ENCODE results near the gene P2RY2.

The P2RY2 gene

DNA sequence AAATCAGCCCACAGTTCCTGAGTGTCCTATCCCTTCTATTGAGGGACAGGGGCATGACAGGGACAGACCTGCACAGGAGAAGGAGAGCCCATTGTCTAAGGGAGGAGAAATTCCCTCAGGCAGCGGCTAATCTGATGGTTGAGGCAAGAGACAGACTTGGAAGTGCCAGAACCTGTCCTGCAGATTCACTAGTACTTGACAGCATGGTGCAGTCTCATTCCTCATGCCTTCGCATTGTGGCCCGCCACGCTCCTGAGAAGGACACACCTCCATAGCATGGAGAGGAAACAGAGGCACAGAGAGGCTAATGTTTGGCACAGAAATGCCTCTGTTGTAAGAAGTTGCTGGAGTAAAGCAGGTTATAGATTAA lies 57.3 kb downstream of the P2RY2 start:
- in situ Hi-C loops (cut with MboI; ENCODE audit: low sequenced_read_pairs, unreplicated experiment): no loop called here
- DNase-seq (ENCODE audit: low spot score): no peak
- TF ChIP-seq, protein P1, sequence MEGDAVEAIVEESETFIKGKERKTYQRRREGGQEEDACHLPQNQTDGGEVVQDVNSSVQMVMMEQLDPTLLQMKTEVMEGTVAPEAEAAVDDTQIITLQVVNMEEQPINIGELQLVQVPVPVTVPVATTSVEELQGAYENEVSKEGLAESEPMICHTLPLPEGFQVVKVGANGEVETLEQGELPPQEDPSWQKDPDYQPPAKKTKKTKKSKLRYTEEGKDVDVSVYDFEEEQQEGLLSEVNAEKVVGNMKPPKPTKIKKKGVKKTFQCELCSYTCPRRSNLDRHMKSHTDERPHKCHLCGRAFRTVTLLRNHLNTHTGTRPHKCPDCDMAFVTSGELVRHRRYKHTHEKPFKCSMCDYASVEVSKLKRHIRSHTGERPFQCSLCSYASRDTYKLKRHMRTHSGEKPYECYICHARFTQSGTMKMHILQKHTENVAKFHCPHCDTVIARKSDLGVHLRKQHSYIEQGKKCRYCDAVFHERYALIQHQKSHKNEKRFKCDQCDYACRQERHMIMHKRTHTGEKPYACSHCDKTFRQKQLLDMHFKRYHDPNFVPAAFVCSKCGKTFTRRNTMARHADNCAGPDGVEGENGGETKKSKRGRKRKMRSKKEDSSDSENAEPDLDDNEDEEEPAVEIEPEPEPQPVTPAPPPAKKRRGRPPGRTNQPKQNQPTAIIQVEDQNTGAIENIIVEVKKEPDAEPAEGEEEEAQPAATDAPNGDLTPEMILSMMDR (IDR thresholded peaks at IDR 0.05; ENCODE audit: borderline replicate concordance, control extremely low read depth, extremely low read depth, insufficient read depth, missing control alignments): no peak

DNA sequence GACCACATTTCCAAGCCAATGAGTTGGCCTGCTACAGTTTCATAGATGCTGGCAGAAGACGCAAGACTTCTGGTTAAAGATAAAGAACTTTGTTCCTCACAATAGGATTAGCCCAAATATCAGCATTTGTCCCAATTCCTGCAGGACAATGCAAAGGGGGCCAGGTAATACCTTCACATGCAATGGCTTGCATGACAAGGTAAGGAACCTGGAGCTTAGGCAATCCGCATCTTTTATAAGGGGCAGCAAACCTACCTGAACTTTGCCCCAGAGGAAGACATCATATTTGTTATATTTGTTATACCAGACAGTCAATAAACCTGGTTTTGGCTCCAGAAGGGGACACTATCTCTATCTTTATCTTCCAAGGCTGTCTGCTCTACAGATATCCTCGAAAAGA lies 59.4 kb downstream of the P2RY2 start:
- TF ChIP-seq, protein P1 (IDR thresholded peaks at IDR 0.05; ENCODE audit: borderline replicate concordance, control extremely low read depth, extremely low read depth, insufficient read depth, missing control alignments): no peak
- in situ Hi-C loops (cut with MboI; ENCODE audit: low sequenced_read_pairs, unreplicated experiment): no loop called here
- DNase-seq (ENCODE audit: low spot score): no peak

DNA sequence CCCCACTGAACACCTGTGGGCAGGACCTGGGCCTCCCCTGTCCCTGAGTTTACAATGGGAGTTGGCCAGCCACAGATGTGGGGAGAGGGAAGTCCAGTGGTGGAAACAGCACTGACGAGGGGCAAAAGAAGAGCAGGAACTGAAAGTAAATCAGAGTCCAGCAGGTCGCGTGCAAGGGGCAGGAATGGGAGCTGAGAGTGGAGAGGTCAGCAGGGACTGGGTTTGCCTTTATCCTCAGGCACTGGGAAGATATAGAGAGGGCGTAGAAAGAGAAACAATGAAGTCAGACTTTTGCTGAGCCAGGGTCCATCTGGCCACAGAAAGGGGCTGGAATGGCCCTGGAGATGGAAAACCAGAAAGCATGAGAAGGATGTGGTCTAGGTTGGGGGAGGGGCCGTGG lies 62.5 kb downstream of the P2RY2 start:
- in situ Hi-C loops (cut with MboI; ENCODE audit: low sequenced_read_pairs, unreplicated experiment): no loop called here
- no peak for DNase-seq (ENCODE audit: low spot score)
- TF ChIP-seq, protein P1 (IDR thresholded peaks at IDR 0.05; ENCODE audit: borderline replicate concordance, control extremely low read depth, extremely low read depth, insufficient read depth, missing control alignments): no peak

DNA sequence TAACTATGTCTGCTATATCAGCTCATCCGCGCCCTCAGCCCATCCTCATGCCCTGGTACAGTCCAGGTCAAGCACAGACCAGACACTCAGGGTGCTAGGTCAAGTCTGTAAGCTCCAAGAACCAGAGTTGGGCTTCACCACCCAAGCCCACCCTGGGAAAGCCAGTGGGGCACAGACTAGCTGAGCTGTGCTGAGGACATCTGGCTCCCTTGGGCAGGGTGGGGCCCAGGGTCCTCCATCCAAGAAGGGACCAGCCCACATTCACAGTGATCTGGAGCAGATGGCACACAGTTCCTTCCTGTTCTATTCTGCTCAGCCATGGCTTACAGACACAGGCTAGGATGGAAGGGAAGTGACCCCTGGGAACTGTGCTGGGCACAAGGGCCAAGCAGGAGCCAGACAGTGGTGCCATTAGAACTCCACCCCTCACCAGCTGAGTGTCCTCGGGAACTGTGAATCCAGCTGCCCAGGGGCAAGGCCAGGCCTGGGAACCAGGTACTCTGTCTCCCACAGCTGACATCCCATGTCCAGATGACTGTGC lies 63.2 kb downstream of the P2RY2 start:
- DNase-seq (ENCODE audit: low spot score): no peak
- TF ChIP-seq, protein P1 (IDR thresholded peaks at IDR 0.05; ENCODE audit: borderline replicate concordance, control extremely low read depth, extremely low read depth, insufficient read depth, missing control alignments): no peak
- in situ Hi-C loops (cut with MboI; ENCODE audit: low sequenced_read_pairs, unreplicated experiment): no loop called here

DNA sequence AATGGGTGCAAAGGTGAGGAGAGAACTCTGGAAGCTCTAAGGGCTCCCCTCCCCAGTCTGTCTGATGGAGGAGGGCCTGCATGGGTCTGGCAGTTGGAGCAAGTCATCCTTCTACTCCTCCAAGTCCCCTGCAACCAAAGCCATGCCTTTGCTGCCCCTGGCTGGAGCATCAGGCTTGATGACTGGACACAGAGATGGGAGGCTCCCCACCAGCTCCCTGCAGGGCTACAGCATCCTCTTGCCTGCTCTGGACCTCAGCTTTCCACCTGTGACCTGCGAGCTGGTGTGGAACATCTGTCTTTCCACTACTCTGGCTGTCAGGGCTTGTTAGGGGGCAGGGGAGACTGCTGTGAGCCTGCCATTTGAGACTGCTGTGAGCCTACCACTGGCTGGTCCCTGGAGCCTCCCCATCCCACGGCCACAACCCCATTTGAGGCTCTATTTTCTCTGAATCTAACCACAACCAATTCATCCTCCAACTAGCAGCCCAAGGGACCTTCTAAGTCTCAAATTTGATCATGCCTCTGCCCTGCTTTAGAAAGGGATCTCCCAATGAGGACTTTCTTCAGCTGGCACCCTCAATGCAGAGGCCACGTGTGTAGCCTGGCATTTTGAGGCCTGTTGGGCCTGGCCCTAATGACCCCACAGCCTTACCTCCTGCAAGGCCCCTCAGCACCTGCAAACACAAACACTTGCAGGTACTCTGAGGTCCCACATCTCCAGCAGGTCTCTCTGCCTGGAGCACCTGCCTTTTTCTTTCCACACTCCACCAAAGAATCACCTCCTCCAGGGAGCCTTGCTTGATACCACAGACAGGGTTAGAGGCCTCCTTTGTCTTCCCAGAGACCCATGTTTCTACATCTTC lies 63.9 kb downstream of the P2RY2 start:
- DNase-seq (ENCODE audit: low spot score): no peak
- TF ChIP-seq, protein P1 (IDR thresholded peaks at IDR 0.05; ENCODE audit: borderline replicate concordance, control extremely low read depth, extremely low read depth, insufficient read depth, missing control alignments): no peak
- in situ Hi-C loops (cut with MboI; ENCODE audit: low sequenced_read_pairs, unreplicated experiment): no loop called here

DNA sequence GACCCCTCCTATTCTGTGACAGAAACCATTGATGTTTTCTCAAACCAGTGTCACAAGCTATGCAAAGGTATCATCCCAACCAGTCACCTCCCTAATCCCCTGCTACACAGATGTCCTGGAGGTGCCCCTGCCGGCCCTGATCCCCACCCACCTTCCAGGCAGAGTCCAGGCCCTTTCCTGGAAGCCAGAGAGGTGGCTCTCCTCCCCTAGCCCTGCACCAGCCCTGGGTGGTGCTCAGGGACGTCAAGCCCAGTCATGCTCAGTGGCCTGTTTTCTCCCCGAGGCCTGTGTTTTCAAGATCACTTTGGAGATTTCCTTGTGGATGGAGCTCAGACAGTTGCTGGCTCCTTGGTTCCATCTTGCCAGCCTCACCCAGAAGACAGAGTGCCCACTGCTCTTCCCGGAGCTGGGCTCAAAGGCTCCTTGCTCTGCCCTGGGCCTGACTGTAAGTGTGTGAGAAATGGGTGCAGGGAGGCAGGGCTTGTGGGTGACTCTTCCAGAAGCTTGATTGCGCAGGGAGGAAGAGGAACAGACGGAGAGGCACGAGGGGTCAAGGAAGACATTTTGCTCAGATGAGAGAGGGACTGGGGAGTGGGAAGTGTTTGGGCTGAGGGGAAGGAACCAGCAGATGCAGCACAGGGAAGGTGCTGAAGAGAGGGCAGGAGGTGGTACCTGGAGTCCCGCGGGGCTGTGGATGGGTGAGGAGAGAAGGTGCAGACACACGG lies 65.4 kb downstream of the P2RY2 start:
- in situ Hi-C loops (cut with MboI; ENCODE audit: low sequenced_read_pairs, unreplicated experiment): no loop called here
- TF ChIP-seq, protein P1 (IDR thresholded peaks at IDR 0.05; ENCODE audit: borderline replicate concordance, control extremely low read depth, extremely low read depth, insufficient read depth, missing control alignments): no peak
- no peak for DNase-seq (ENCODE audit: low spot score)

Data from GM13976 (cell line).